Measurements from ENCODE around the gene ZNF816. TPM values are rescaled to one million over a fixed set of nuclear protein-coding genes. Genes with fewer than 3 reads are reported as not detected.
"Not testable (repeated sequence)": the region's sequence is repeated elsewhere in the genome, so short reads cannot be mapped to it uniquely, and the experiment has no call there.

ZNF816 gene
- total RNA-seq (2014; rRNA removed; shearing (Covaris generic)), result 8.9 and 12.3 TPM in 2 replicates

GRCh38 chr19:52962394-52963246 lies at the start of gene ZNF816:
ZNF816 (minus strand) TSS chr19:52962881; CDS start chr19:52956089, 6,792 bp downstream.
- peak; percentile 99 for DNase-seq (ENCODE audit: low spot score)

GRCh38 chr19:53012006-53012405 lies 49.3 kb upstream of the ZNF816 start:
- DNase-seq (ENCODE audit: low spot score), result no peak

- DNase-seq (ENCODE audit: low spot score), result no peak
Observed at GRCh38 chr19:53010494-53010893, 47.8 kb upstream of the ZNF816 start.

- no peak for DNase-seq (ENCODE audit: low spot score)
Observed at GRCh38 chr19:53008061-53008778, 45.5 kb upstream of the ZNF816 start.

- no peak for DNase-seq (ENCODE audit: low spot score)
Observed at GRCh38 chr19:53007606-53008005, 44.9 kb upstream of the ZNF816 start.

- DNase-seq (ENCODE audit: low spot score), result no peak
Observed at GRCh38 chr19:53007200-53007599, 44.5 kb upstream of the ZNF816 start.

GRCh38 chr19:53004242-53004641 lies 41.6 kb upstream of the ZNF816 start:
- no peak for DNase-seq (ENCODE audit: low spot score)

GRCh38 chr19:53002479-53002878 lies 39.8 kb upstream of the ZNF816 start:
- DNase-seq (ENCODE audit: low spot score), result no peak

GRCh38 chr19:52997975-52998374 lies 35.3 kb upstream of the ZNF816 start:
- DNase-seq (ENCODE audit: low spot score), result no peak

GRCh38 chr19:52995711-52996110 lies 33.0 kb upstream of the ZNF816 start:
- no peak for DNase-seq (ENCODE audit: low spot score)

- peak; percentile 93 for DNase-seq (ENCODE audit: low spot score)
Observed at GRCh38 chr19:52993342-52994178, 30.9 kb upstream of the ZNF816 start.

GRCh38 chr19:52992109-52993004 lies 29.7 kb upstream of the ZNF816 start:
- peak; percentile 15 for DNase-seq (ENCODE audit: low spot score)

GRCh38 chr19:52991484-52991883 lies 28.8 kb upstream of the ZNF816 start:
- DNase-seq (ENCODE audit: low spot score), result peak; percentile 61

- no peak for DNase-seq (ENCODE audit: low spot score)
Observed at GRCh38 chr19:52990759-52991418, 28.2 kb upstream of the ZNF816 start.

- no peak for DNase-seq (ENCODE audit: low spot score)
Observed at GRCh38 chr19:52988506-52988905, 25.8 kb upstream of the ZNF816 start.

- DNase-seq (ENCODE audit: low spot score), result no peak
Observed at GRCh38 chr19:52987221-52987620, 24.5 kb upstream of the ZNF816 start.

- not testable (repeated sequence) for DNase-seq (ENCODE audit: low spot score)
Observed at GRCh38 chr19:52983167-52983566, 20.5 kb upstream of the ZNF816 start.

GRCh38 chr19:52981329-52981728 lies 18.6 kb upstream of the ZNF816 start:
- no peak for DNase-seq (ENCODE audit: low spot score)

GRCh38 chr19:52967772-52968171 lies 5.1 kb upstream of the ZNF816 start:
- no peak for DNase-seq (ENCODE audit: low spot score)

GRCh38 chr19:52963247-52963618 lies 552 bp upstream of the ZNF816 start:
- DNase-seq (ENCODE audit: low spot score), result no peak

Measured in HT-29 (cell line).